IMR-90 (cell line): ENCODE results near the gene SIRPB1. TPM values are rescaled to one million over a fixed set of nuclear protein-coding genes. Genes with fewer than 3 reads are reported as not detected.

Experiments used
- ATAC-seq: fragments of 200-7000 bp; cut with Tn5 transposase; 2 replicates; pipeline ENCODE4 v1.9.1; 2020; ENCODE audit warnings: low read depth, mild to moderate bottlenecking, moderate library complexity
- BruUV-seq: library from RNA; stranded (reverse); fragments of 400-500 nt; replicated peaks from 2 replicates; lab custom pipeline; 2021; lab: Mats Ljungman, UMichigan
- CTCF ChIA-PET: fragments of 300-600 bp; formaldehyde crosslinking; extraction: SDS; loops from one replicate; lab custom pipeline; 2021; ENCODE audit warnings: antibody characterized with exemption; lab: Yijun Ruan, JAX
- POLR2A ChIA-PET: fragments of 300-600 bp; sonication (Branson Sonifier 250); formaldehyde crosslinking; loops from one replicate; lab custom pipeline; 2022; ENCODE audit warnings: antibody characterized with exemption; ENCODE audit not compliant: unreplicated experiment; lab: Charles Lee
- DNase-seq: peaks from one replicate; pipeline ENCODE4 v3.0.0; 2013
- H2AFZ ChIP-seq: replicated peaks from 2 replicates; pipeline ENCODE3; 2013; ENCODE audit warnings: low read length, mild to moderate bottlenecking; ENCODE audit not compliant: poor library complexity
- H2AK5ac ChIP-seq: 2 replicates; pipeline ENCODE4 v1.6.1; 2013; ENCODE audit warnings: low read depth, low read length, inconsistent platforms
- H2AK9ac ChIP-seq: replicated peaks from 2 replicates; pipeline ENCODE3; 2013; ENCODE audit warnings: mild to moderate bottlenecking, low read depth, low read length, moderate library complexity; ENCODE audit not compliant: poor library complexity
- H2BK120ac ChIP-seq: 2 replicates; pipeline ENCODE4 v1.6.1; 2013; ENCODE audit warnings: low read depth, low read length, inconsistent platforms
- H2BK15ac ChIP-seq: 3 replicates; pipeline ENCODE4 v1.6.1; 2013; ENCODE audit warnings: low read depth, low read length, inconsistent platforms
- H2BK20ac ChIP-seq: 2 replicates; pipeline ENCODE4 v1.6.1; 2013; ENCODE audit warnings: low read depth, mild to moderate bottlenecking, inconsistent platforms, low read length, moderate library complexity
- H2BK5ac ChIP-seq: 2 replicates; pipeline ENCODE4 v1.6.1; 2013; ENCODE audit warnings: mild to moderate bottlenecking, low read depth, low read length, inconsistent platforms; ENCODE audit not compliant: poor library complexity, severe bottlenecking
- H3K14ac ChIP-seq: replicated peaks from 2 replicates; pipeline ENCODE4 v1.6.1; 2013; ENCODE audit warnings: low read depth, low read length, inconsistent platforms
- H3K18ac ChIP-seq: 2 replicates; pipeline ENCODE4 v1.6.1; 2013; ENCODE audit warnings: low read depth, low read length, control low read depth
- H3K23ac ChIP-seq: 2 replicates; pipeline ENCODE4 v1.6.1; 2013; ENCODE audit warnings: low read depth, low read length, inconsistent platforms
- H3K27ac ChIP-seq: 2 replicates; pipeline ENCODE4 v1.5.1; 2013; ENCODE audit warnings: mild to moderate bottlenecking, control low read depth, low read length; ENCODE audit not compliant: insufficient read depth
- H3K27me3 ChIP-seq: 2 replicates; pipeline ENCODE4 v1.6.1; 2013; ENCODE audit warnings: low read length; ENCODE audit not compliant: control insufficient read depth, insufficient read depth
- H3K36me3 ChIP-seq: 2 replicates; pipeline ENCODE4 v1.6.1; 2013; ENCODE audit warnings: low read length, mixed read lengths; ENCODE audit not compliant: control insufficient read depth, insufficient read depth
- H3K4ac ChIP-seq: 2 replicates; pipeline ENCODE4 v1.6.1; 2013; ENCODE audit warnings: low read depth, low read length, inconsistent platforms
- H3K4me1 ChIP-seq: 2 replicates; pipeline ENCODE4 v1.6.1; 2013; ENCODE audit warnings: low read length, mixed read lengths; ENCODE audit not compliant: control insufficient read depth, insufficient read depth
- H3K4me2 ChIP-seq: 2 replicates; pipeline ENCODE4 v1.6.1; 2013; ENCODE audit warnings: low read depth, mild to moderate bottlenecking, control low read depth, low read length, moderate library complexity
- H3K4me3 ChIP-seq: 2 replicates; pipeline ENCODE4 v1.5.1; 2013; ENCODE audit warnings: low read depth, mild to moderate bottlenecking, control low read depth, low read length, moderate library complexity; ENCODE audit not compliant: insufficient read depth
- H3K56ac ChIP-seq: 2 replicates; pipeline ENCODE4 v1.6.1; 2013; ENCODE audit warnings: low read length, inconsistent platforms; ENCODE audit not compliant: insufficient read depth; ENCODE audit errors: extremely low read depth
- H3K79me1 ChIP-seq, 2 experiments: 2 replicates each; pipeline ENCODE4 v1.6.1; 2013; ENCODE audit warnings: low read length in 2 of 2, inconsistent platforms in 1 of 2, low read depth in 1 of 2
- H3K9ac ChIP-seq: 2 replicates; pipeline ENCODE4 v1.6.1; 2013; ENCODE audit warnings: low read depth, low read length, control low read depth
- H3K9me1 ChIP-seq: 2 replicates; pipeline ENCODE4 v1.6.1; 2013; ENCODE audit warnings: low read length, inconsistent platforms; ENCODE audit not compliant: insufficient read depth
- H3K9me3 ChIP-seq: 2 replicates; pipeline ENCODE4 v1.6.1; 2013; ENCODE audit warnings: low read length; ENCODE audit not compliant: control insufficient read depth, insufficient read depth
- H4K20me1 ChIP-seq: 2 replicates; pipeline ENCODE4 v1.6.1; 2013; ENCODE audit warnings: low read length, inconsistent platforms; ENCODE audit not compliant: insufficient read depth
- H4K5ac ChIP-seq: 2 replicates; pipeline ENCODE4 v1.6.1; 2013; ENCODE audit warnings: mild to moderate bottlenecking, low read depth, low read length, control low read depth
- H4K8ac ChIP-seq, 2 experiments: 2 replicates each; pipeline ENCODE4 v1.6.1; 2013; ENCODE audit warnings: low read depth in 2 of 2, low read length in 2 of 2, control low read depth in 1 of 2, inconsistent platforms in 1 of 2
- H4K91ac ChIP-seq: 2 replicates; pipeline ENCODE4 v1.6.1; 2013; ENCODE audit warnings: low read depth, low read length, inconsistent platforms; ENCODE audit not compliant: insufficient read depth
- WGBS, 2 experiments: methylation state at CpG; one replicate each; pipeline versions ENCODE4 v1.1.5 to v1.1.7; 2013; ENCODE audit warnings: missing lambda C conversion rate in 2 of 2; ENCODE audit not compliant: insufficient read length in 1 of 2; ENCODE audit errors: extremely low coverage in 2 of 2; 5-methylcytosine and 5-hydroxymethylcytosine counted together
- dilution Hi-C: fragments of 300-500 bp; cut with HindIII; formaldehyde crosslinking; loops from one replicate; pipeline ENCODE4 v1.14.3; 2018; ENCODE audit warnings: low sequenced_read_pairs; ENCODE audit not compliant: unreplicated experiment
- in situ Hi-C: fragments of 300-500 bp; cut with MboI; formaldehyde crosslinking; loops from 3 replicates; pipeline ENCODE4 v1.14.3; 2019; ENCODE audit warnings: low sequenced_read_pairs, inconsistent platforms, mixed read lengths
- intact Hi-C: fragments of 100-400 bp; cut with micrococcal nuclease; formaldehyde crosslinking; loops from 2 replicates; pipeline ENCODE4 v1.10.0; 2022
- polyA plus RNA-seq, 3 experiments: library from polyadenylated mRNA; depleted of rRNA; stranded (reverse); fragments of >200 nt; gene quantifications; 2 replicates each; pipeline ENCODE4 v1.2.3, GENCODE V29; 2012; ENCODE audit warnings: low replicate concordance in 1 of 3
- total RNA-seq: library from RNA; depleted of rRNA; stranded (reverse); fragments of >200 nt; gene quantifications from 2 replicates; pipeline ENCODE4 v1.2.3, GENCODE V29; 2012
- TF ChIP-seq, protein P1 (sequence below): fragments of 150-350 bp; IDR thresholded peaks from 2 replicates; pipeline ENCODE4 v1.6.1; 2016; ENCODE audit warnings: low read depth, mild to moderate bottlenecking, low read length, moderate library complexity, borderline replicate concordance

Gene SIRPB1
- total and polyA plus RNA-seq, 2 of the 4 experiments (the other 2 are of a cell fraction), result 0.90 to 1.6 TPM

DNA sequence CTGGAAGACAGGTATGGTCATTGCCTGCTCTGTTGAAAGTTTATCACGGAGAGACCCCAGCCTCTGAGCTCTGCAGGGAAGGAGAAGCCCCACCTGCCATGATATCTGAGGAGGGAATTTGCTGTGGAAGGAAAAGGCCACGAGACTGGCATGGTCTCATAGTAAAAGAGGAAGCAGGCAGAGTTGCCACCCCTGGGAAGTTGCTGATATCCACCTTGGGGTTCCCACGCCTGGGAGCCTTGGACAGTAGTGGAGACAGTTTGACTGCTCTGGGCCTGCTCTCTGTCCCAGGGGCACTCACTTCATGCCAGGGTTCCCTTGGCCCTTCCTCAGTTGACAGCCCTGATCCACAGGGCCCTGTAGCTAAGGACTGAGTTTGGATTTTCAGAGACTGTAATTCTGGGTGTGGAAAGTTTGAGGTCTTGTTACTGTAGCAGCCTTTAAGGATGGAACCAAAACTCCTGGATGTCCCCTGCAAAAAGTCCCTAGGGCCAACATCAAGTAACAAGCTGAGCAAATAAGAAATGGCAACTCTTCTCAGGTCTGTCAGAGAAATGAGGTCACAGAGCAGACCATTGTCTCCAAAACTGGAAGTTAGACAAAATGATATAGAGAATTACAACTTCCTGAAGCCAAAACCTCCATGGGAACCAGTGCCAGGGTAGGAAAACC is 6.9 kb upstream of the SIRPB1 start:
- Histone ChIP-seq H4K91ac (no peak overlapping the region), H3K9me1 (no peaks in the 10 kb centered on the region), H4K20me1 (no peaks in the 10 kb centered on the region), H2BK15ac (no peak overlapping the region), H3K4ac (no peak overlapping the region), H3K14ac (no peak overlapping the region), H3K56ac (no peak overlapping the region), H2BK120ac (no peak overlapping the region), H4K8ac (no peak overlapping the region), H3K4me1 (no peaks in the 10 kb centered on the region), H2BK20ac (no peak overlapping the region), H3K4me2 (no peak overlapping the region), H3K9ac (no peak overlapping the region), H2AK5ac (no peak overlapping the region), H3K79me1 (no peaks in the 10 kb centered on the region), H3K23ac (no peak overlapping the region), H2AFZ (no peak overlapping the region), H3K9me3 (no peaks in the 10 kb centered on the region), H3K4me3 (no peak overlapping the region), H3K36me3 (no peaks in the 10 kb centered on the region), H4K5ac (no peak overlapping the region), H2AK9ac (no peak overlapping the region), H3K18ac (no peak overlapping the region), H3K27ac (no peak overlapping the region), H3K27me3 (peaks cover 1% of the 10 kb centered on the region), H2BK5ac (no peak overlapping the region)
- POLR2A ChIA-PET, result no interaction called here
- intact Hi-C loops, result no loop called here
- TF ChIP-seq, protein P1, sequence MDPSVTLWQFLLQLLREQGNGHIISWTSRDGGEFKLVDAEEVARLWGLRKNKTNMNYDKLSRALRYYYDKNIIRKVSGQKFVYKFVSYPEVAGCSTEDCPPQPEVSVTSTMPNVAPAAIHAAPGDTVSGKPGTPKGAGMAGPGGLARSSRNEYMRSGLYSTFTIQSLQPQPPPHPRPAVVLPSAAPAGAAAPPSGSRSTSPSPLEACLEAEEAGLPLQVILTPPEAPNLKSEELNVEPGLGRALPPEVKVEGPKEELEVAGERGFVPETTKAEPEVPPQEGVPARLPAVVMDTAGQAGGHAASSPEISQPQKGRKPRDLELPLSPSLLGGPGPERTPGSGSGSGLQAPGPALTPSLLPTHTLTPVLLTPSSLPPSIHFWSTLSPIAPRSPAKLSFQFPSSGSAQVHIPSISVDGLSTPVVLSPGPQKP, result no peak
- DNase-seq (no peak), ATAC-seq (no peak)
- WGBS, 2 experiments, result 21% methylated on average over 2 of the region's 3 CpGs; no CpG with 5 or more reads in 1 of the 2 experiments
- in situ Hi-C loops, result no loop called here
- no TSS peak for BruUV-seq
- dilution Hi-C loops, result no loop called here
- CTCF ChIA-PET, result no interaction called here
